HepG2 (cell line): ENCODE data around the gene BCAS3. TPM values are rescaled to one million over a fixed set of nuclear protein-coding genes. Genes with fewer than 3 reads are reported as not detected.

Experiments
- ATAC-seq: fragments of 200-7000 bp; cut with Tn5 transposase; 3 replicates; pipeline ENCODE4 v1.9.1; 2020; ENCODE audit warnings: mild to moderate bottlenecking, moderate library complexity
- BruUV-seq: library from RNA; stranded (reverse); fragments of 400-500 nt; replicated peaks from 2 replicates; lab custom pipeline; 2021; lab: Mats Ljungman, UMichigan
- CTCF ChIA-PET: fragments of 300-600 bp; formaldehyde crosslinking; extraction: SDS; loops from one replicate; lab custom pipeline; 2021; ENCODE audit warnings: low total read pairs, inconsistent platforms, low intra/inter-chr PET ratio; lab: Yijun Ruan, JAX
- POLR2A ChIA-PET: fragments of 350-600 bp; sonication (Branson Sonifier 250); formaldehyde crosslinking; loops from one replicate; lab custom pipeline; 2020; ENCODE audit warnings: antibody characterized with exemption, inconsistent platforms; lab: Yijun Ruan, JAX
- DNase-seq: peaks from one replicate; pipeline ENCODE4 v3.0.0-alpha.2; 2015; ENCODE audit warnings: low spot score
- FAIRE-seq: peaks from 3 replicates; lab custom pipeline; 2011; peaks lifted over from hg19 to GRCh38; lab: Jason Lieb, UNC
- H2AFZ ChIP-seq: one replicate; pipeline ENCODE4 v1.6.1; 2011; ENCODE audit warnings: low read length, inconsistent platforms
- H3K27ac ChIP-seq: fragments of 300-600 bp; 3 replicates; pipeline ENCODE4 v1.8.0; 2011; ENCODE audit warnings: mixed run types, mild to moderate bottlenecking, mixed read lengths, low read length, inconsistent platforms; ENCODE audit not compliant: insufficient read depth; ENCODE audit errors: extremely low read length
- H3K27me3 ChIP-seq, 2 experiments: fragments of 200-600 bp in 1 of 2; 2 replicates in 1 of 2; 3 replicates in 1 of 2; pipeline versions ENCODE4 v1.6.0 to v1.8.0; 2011; ENCODE audit warnings: low read length in 2 of 2, mild to moderate bottlenecking in 2 of 2, moderate library complexity in 2 of 2, inconsistent platforms in 1 of 2; ENCODE audit not compliant: insufficient read depth in 2 of 2, control insufficient read depth in 1 of 2
- H3K36me3 ChIP-seq, 2 experiments: fragments of 200-600 bp in 1 of 2; replicated peaks in 1 of 2; 2 replicates in 1 of 2; 3 replicates in 1 of 2; pipeline versions ENCODE4 v1.5.1 to v1.8.0; 2011; ENCODE audit warnings: low read length in 2 of 2, inconsistent platforms in 1 of 2; ENCODE audit not compliant: insufficient read depth in 2 of 2, control insufficient read depth in 1 of 2
- H3K4me1 ChIP-seq: 2 replicates; pipeline ENCODE4 v1.5.1; 2012; ENCODE audit warnings: low read length, inconsistent platforms; ENCODE audit not compliant: insufficient read depth
- H3K4me2 ChIP-seq: 2 replicates; pipeline ENCODE4 v1.6.0; 2011; ENCODE audit warnings: low read depth, low read length, inconsistent platforms
- H3K4me3 ChIP-seq, 3 experiments: fragments of 200-600 bp in 1 of 3; sonication (generic), shearing (Covaris generic) in 1 of 3; replicated peaks in 1 of 3; 2 replicates each; pipeline ENCODE4 v1.5.1; 2011 to 2016; ENCODE audit warnings: low read length in 3 of 3, inconsistent platforms in 2 of 3, low read depth in 2 of 3, mild to moderate bottlenecking in 2 of 3, control low read depth in 1 of 3, mixed read lengths in 1 of 3; ENCODE audit not compliant: insufficient read depth in 1 of 3
- H3K79me2 ChIP-seq: one replicate; pipeline ENCODE4 v1.6.1; 2011; ENCODE audit warnings: low read length, inconsistent platforms; ENCODE audit not compliant: insufficient read depth
- H3K9ac ChIP-seq: 2 replicates; pipeline ENCODE4 v1.6.0; 2011; ENCODE audit warnings: mild to moderate bottlenecking, low read depth, low read length, inconsistent platforms; ENCODE audit not compliant: insufficient read depth
- H3K9me3 ChIP-seq: 2 replicates; pipeline ENCODE4 v1.5.1; 2012; ENCODE audit warnings: mild to moderate bottlenecking, low read length
- H4K20me1 ChIP-seq: 2 replicates; pipeline ENCODE4 v1.6.0; 2011; ENCODE audit warnings: inconsistent platforms, mild to moderate bottlenecking, low read length, moderate library complexity; ENCODE audit not compliant: insufficient read depth
- FOXA1 ChIP-seq, 2 experiments: fragments of 450-650 bp in 1 of 2; sonication (generic) in 1 of 2; formaldehyde crosslinking in 1 of 2; IDR thresholded peaks; 2 replicates each; pipeline versions ENCODE4 v1.4.0 to v1.6.1; 2016 to 2020; ENCODE audit warnings: missing genetic modification reagents in 1 of 2
- HOXA9 ChIP-seq: sonication (generic); formaldehyde crosslinking; IDR thresholded peaks from 2 replicates; pipeline ENCODE4 v1.8.1; 2022; ENCODE audit warnings: missing genetic modification reagents, mild to moderate bottlenecking, moderate library complexity, borderline replicate concordance
- MIER3 ChIP-seq: IDR thresholded peaks from 2 replicates; pipeline ENCODE4 v1.6.1; 2016; ENCODE audit warnings: missing compliant biosample characterization, borderline replicate concordance
- NCOA1 ChIP-seq: sonication (generic); formaldehyde crosslinking; IDR thresholded peaks from 2 replicates; pipeline ENCODE4 v1.9.0; 2021; ENCODE audit warnings: missing genetic modification reagents
- NRL ChIP-seq: sonication (generic); formaldehyde crosslinking; IDR thresholded peaks from 2 replicates; pipeline ENCODE4 v1.5.0; 2020; ENCODE audit warnings: missing genetic modification reagents, mild to moderate bottlenecking, moderate library complexity, borderline replicate concordance
- PRMT3 ChIP-seq: sonication (generic); formaldehyde crosslinking; IDR thresholded peaks from 2 replicates; pipeline ENCODE4 v1.8.1; 2022; ENCODE audit warnings: low read depth, mild to moderate bottlenecking, moderate library complexity, missing genetic modification reagents, borderline replicate concordance
- SMC3 ChIP-seq: IDR thresholded peaks from 2 replicates; pipeline ENCODE4 v1.6.1; 2011; ENCODE audit warnings: low read length, improper control_type of control experiment
- TEAD2 ChIP-seq: sonication (generic); formaldehyde crosslinking; IDR thresholded peaks from 2 replicates; pipeline ENCODE4 v1.9.0; 2021; ENCODE audit warnings: missing genetic modification reagents
- ZEB1 ChIP-seq: IDR thresholded peaks from 2 replicates; pipeline ENCODE4 v1.6.1; 2012; ENCODE audit warnings: mild to moderate bottlenecking, low read depth, inconsistent platforms; ENCODE audit not compliant: insufficient replicate concordance
- ZNF414 ChIP-seq: sonication (generic); formaldehyde crosslinking; IDR thresholded peaks from 2 replicates; pipeline ENCODE4 v1.5.0; 2020; ENCODE audit warnings: missing genetic modification reagents
- ZNF543 ChIP-seq: sonication (generic); formaldehyde crosslinking; IDR thresholded peaks from 2 replicates; pipeline ENCODE4 v1.4.0; 2020; ENCODE audit warnings: mild to moderate bottlenecking, missing genetic modification reagents
- ZNF577 ChIP-seq: sonication (generic); formaldehyde crosslinking; IDR thresholded peaks from 2 replicates; pipeline ENCODE4 v1.4.0; 2020; ENCODE audit warnings: mild to moderate bottlenecking, low read depth, missing genetic modification reagents, borderline replicate concordance
- ZNF672 ChIP-seq: sonication (generic); formaldehyde crosslinking; IDR thresholded peaks from 2 replicates; pipeline ENCODE4 v1.8.1; 2022; ENCODE audit warnings: missing genetic modification reagents
- WGBS: methylation state at CpG from one replicate; pipeline ENCODE4 v1.1.6; 2017; ENCODE audit warnings: low lambda C conversion rate; 5-methylcytosine and 5-hydroxymethylcytosine counted together
- in situ Hi-C: cut with HindIII; loops from 2 replicates; pipeline ENCODE4 v1.10.0; 2017; ENCODE audit warnings: low pct_unique_long_range_greater_than_20kb; ENCODE audit not compliant: extremely low pct_ligation_motif_present
- intact Hi-C: fragments of 100-400 bp; cut with micrococcal nuclease; formaldehyde crosslinking; loops from one replicate; pipeline ENCODE4 v1.10.0; 2022; ENCODE audit not compliant: unreplicated experiment
- polyA plus RNA-seq, 8 experiments: library from polyadenylated mRNA; depleted of rRNA in 3 of 8; stranded (reverse) in 7 of 8; unstranded in 1 of 8; fragments of >200 nt; fragmentation: Illumina TruSeq in 4 of 8; extraction: Trizol in 4 of 8; gene quantifications; 2 replicates each; pipeline versions ENCODE4 v1.2.1 to v1.2.3, GENCODE V29; 2011 to 2016; ENCODE audit warnings: low read depth in 4 of 8, missing spikeins in 1 of 8, mixed read lengths in 1 of 8; ENCODE audit not compliant: insufficient read depth in 1 of 8
- total RNA-seq, 5 experiments: library from RNA; depleted of rRNA; stranded (reverse); fragments of >200 nt; fragmentation: Illumina TruSeq; extraction: Trizol; gene quantifications; 2 replicates each; pipeline ENCODE4 v1.2.3, GENCODE V29; 2016; ENCODE audit warnings: low read depth in 1 of 5
- TF ChIP-seq, protein P1 (sequence below): sonication (generic); formaldehyde crosslinking; IDR thresholded peaks from 2 replicates; pipeline ENCODE4 v1.5.0; 2020; ENCODE audit warnings: missing genetic modification reagents
- TF ChIP-seq, protein P2 (sequence below): IDR thresholded peaks from 2 replicates; pipeline ENCODE4 v1.6.1; 2012; ENCODE audit warnings: inconsistent platforms
- TF ChIP-seq, protein P3 (sequence below): sonication (generic); formaldehyde crosslinking; IDR thresholded peaks from 2 replicates; pipeline ENCODE4 v1.5.0; 2020; ENCODE audit warnings: mild to moderate bottlenecking, missing genetic modification reagents, moderate library complexity
- TF ChIP-seq, protein P4 (sequence below): sonication (generic); formaldehyde crosslinking; IDR thresholded peaks from 2 replicates; pipeline ENCODE4 v1.9.0; 2022; ENCODE audit warnings: low read depth, missing genetic modification reagents

BCAS3 gene
- total and polyA plus RNA-seq, 2 of the 13 experiments (the other 11 are each of a cell fraction or from before 2014, with no cell fraction given), result 10.7 to 11.2 TPM

- H3K27me3 ChIP-seq, result no peaks in the 10 kb centered on the region
- ChIA-PET CTCF (interaction anchor here (1.0 kb wide), 1 partner anchor 158 kb away, joined by 5 read pairs; no protein-coding TSS in a partner anchor), POLR2A (interaction anchor here (0.9 to 2.5 kb wide), 8 partner anchors 8 to 57 kb away, joined by 3 to 34 read pairs (median 8); no protein-coding TSS in a partner anchor)
- peaks cover 17% of the 10 kb centered on the region for H3K79me2 ChIP-seq
- no peaks in the 10 kb centered on the region; a peak in 1 of 5 replicates for H3K36me3 ChIP-seq
- DNase-seq (no peak), ATAC-seq (peak; percentile 36), FAIRE-seq (no peak)
- no peaks in the 10 kb centered on the region for H3K9me3 ChIP-seq
- peak overlapping the region; percentile 83 for H3K4me2 ChIP-seq
- H4K20me1 ChIP-seq, result no peaks in the 10 kb centered on the region
- no peak overlapping the region; the same call in 1 of the 2 replicates for H3K9ac ChIP-seq
- peak overlapping the region in 1 of 3 experiments; percentile 53; a peak in 2 of 6 replicates for H3K4me3 ChIP-seq
- H3K27ac ChIP-seq, result peak overlapping the region; percentile 70
- in situ Hi-C loops (loop anchor here (5.0 to 10.0 kb wide), 2 partner anchors 391 to 669 kb away; no protein-coding TSS in a partner anchor), intact Hi-C loops (loop anchor here (5.0 to 10.0 kb wide), 2 partner anchors 391 to 669 kb away; no protein-coding TSS in a partner anchor)
- BruUV-seq, result no TSS peak
- 83% methylated on average over 1 of the region's 3 CpGs for WGBS
- H2AFZ ChIP-seq, result no peak overlapping the region
- H3K4me1 ChIP-seq, result peaks cover 79% of the 10 kb centered on the region
- TF ChIP-seq ZNF577 (no peak), TEAD2 (CRISPR knock-in tag) (no peak), MIER3 (no peak), SMC3 (peak; percentile 13; the same call in 1 of the 2 replicates), NRL (CRISPR knock-in tag) (peak; percentile 10; the same call in 1 of the 2 replicates), NCOA1 (CRISPR knock-in tag) (0 out of 2 replicates have a peak, but pooled peaks have one; percentile 29), PRMT3 (CRISPR knock-in tag) (0 out of 2 replicates have a peak, but pooled peaks have one; percentile 32), ZNF672 (CRISPR knock-in tag) (peak; percentile 49; the same call in 1 of the 2 replicates), ZNF543 (CRISPR knock-in tag) (0 out of 2 replicates have a peak, but pooled peaks have one; percentile 12), ZEB1 (peak; percentile 2), HOXA9 (no peak), ZNF414 (CRISPR knock-in tag) (peak; percentile 33; the same call in 1 of the 2 replicates), FOXA1 (IDR thresholded peaks at IDR 0.05) (no peak), FOXA1 (CRISPR knock-in tag; IDR thresholded peaks at IDR 0.05) (peak; percentile 67)
- TF ChIP-seq, protein P1, sequence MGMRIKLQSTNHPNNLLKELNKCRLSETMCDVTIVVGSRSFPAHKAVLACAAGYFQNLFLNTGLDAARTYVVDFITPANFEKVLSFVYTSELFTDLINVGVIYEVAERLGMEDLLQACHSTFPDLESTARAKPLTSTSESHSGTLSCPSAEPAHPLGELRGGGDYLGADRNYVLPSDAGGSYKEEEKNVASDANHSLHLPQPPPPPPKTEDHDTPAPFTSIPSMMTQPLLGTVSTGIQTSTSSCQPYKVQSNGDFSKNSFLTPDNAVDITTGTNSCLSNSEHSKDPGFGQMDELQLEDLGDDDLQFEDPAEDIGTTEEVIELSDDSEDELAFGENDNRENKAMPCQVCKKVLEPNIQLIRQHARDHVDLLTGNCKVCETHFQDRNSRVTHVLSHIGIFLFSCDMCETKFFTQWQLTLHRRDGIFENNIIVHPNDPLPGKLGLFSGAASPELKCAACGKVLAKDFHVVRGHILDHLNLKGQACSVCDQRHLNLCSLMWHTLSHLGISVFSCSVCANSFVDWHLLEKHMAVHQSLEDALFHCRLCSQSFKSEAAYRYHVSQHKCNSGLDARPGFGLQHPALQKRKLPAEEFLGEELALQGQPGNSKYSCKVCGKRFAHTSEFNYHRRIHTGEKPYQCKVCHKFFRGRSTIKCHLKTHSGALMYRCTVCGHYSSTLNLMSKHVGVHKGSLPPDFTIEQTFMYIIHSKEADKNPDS, result 0 out of 2 replicates have a peak, but pooled peaks have one; percentile 35
- TF ChIP-seq, protein P2, sequence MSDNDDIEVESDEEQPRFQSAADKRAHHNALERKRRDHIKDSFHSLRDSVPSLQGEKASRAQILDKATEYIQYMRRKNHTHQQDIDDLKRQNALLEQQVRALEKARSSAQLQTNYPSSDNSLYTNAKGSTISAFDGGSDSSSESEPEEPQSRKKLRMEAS, result 0 out of 2 replicates have a peak, but pooled peaks have one; percentile 7
- TF ChIP-seq, protein P3, sequence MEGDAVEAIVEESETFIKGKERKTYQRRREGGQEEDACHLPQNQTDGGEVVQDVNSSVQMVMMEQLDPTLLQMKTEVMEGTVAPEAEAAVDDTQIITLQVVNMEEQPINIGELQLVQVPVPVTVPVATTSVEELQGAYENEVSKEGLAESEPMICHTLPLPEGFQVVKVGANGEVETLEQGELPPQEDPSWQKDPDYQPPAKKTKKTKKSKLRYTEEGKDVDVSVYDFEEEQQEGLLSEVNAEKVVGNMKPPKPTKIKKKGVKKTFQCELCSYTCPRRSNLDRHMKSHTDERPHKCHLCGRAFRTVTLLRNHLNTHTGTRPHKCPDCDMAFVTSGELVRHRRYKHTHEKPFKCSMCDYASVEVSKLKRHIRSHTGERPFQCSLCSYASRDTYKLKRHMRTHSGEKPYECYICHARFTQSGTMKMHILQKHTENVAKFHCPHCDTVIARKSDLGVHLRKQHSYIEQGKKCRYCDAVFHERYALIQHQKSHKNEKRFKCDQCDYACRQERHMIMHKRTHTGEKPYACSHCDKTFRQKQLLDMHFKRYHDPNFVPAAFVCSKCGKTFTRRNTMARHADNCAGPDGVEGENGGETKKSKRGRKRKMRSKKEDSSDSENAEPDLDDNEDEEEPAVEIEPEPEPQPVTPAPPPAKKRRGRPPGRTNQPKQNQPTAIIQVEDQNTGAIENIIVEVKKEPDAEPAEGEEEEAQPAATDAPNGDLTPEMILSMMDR (CRISPR knock-in tag), result peak; percentile 55
- TF ChIP-seq, protein P4, sequence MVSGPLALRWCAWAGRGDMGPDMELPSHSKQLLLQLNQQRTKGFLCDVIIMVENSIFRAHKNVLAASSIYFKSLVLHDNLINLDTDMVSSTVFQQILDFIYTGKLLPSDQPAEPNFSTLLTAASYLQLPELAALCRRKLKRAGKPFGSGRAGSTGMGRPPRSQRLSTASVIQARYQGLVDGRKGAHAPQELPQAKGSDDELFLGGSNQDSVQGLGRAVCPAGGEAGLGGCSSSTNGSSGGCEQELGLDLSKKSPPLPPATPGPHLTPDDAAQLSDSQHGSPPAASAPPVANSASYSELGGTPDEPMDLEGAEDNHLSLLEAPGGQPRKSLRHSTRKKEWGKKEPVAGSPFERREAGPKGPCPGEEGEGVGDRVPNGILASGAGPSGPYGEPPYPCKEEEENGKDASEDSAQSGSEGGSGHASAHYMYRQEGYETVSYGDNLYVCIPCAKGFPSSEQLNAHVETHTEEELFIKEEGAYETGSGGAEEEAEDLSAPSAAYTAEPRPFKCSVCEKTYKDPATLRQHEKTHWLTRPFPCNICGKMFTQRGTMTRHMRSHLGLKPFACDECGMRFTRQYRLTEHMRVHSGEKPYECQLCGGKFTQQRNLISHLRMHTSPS, result peak; percentile 70; the same call in 1 of the 2 replicates
Measured at GRCh38 chr17:61393550-61393903, 715.9 kb downstream of the BCAS3 start.
